PC-9 (cell line): ENCODE measurements around the gene PITRM1. TPM values are rescaled to one million over a fixed set of nuclear protein-coding genes. Genes with fewer than 3 reads are reported as not detected.

ENCODE experiments used
- BruUV-seq: library from RNA; stranded (reverse); fragments of 400-500 nt; replicated peaks from 2 replicates; lab custom pipeline; 2021; lab: Mats Ljungman, UMichigan
- CTCF ChIA-PET: fragments of 300-600 bp; sonication (Branson Sonifier 250); formaldehyde crosslinking; loops from one replicate; lab custom pipeline; 2022; ENCODE audit warnings: antibody characterized with exemption; lab: Charles Lee
- POLR2A ChIA-PET: fragments of 300-600 bp; sonication (Branson Sonifier 250); formaldehyde crosslinking; loops from one replicate; lab custom pipeline; 2022; ENCODE audit warnings: antibody characterized with exemption; ENCODE audit not compliant: unreplicated experiment; lab: Charles Lee
- DNase-seq, 2 experiments: peaks; one replicate each; pipeline versions ENCODE4 v3.0.0 to v3.0.0-alpha.2; 2015 to 2022; ENCODE audit warnings: mixed read lengths in 1 of 2
- H2AFZ ChIP-seq: fragments of 200-600 bp; sonication (generic); 2 replicates; pipeline ENCODE4 v1.8.1; 2017; ENCODE audit warnings: antibody characterized with exemption
- H3F3A ChIP-seq: fragments of 200-600 bp; sonication (generic); 2 replicates; pipeline ENCODE4 v1.8.1; 2017; ENCODE audit warnings: antibody characterized with exemption, mild to moderate bottlenecking, low read depth; ENCODE audit not compliant: insufficient read depth
- H3K27ac ChIP-seq: fragments of 200-600 bp; sonication (generic); 2 replicates; pipeline ENCODE4 v1.6.1; 2016; ENCODE audit warnings: mixed run types
- H3K27me3 ChIP-seq: fragments of 200-600 bp; sonication (generic); 2 replicates; pipeline ENCODE4 v1.6.1; 2016; ENCODE audit warnings: low read depth, mixed run types; ENCODE audit not compliant: insufficient read depth
- H3K36me3 ChIP-seq: fragments of 200-600 bp; sonication (generic); 2 replicates; pipeline ENCODE4 v1.6.1; 2016; ENCODE audit warnings: low read depth, mixed run types
- H3K4me1 ChIP-seq: fragments of 200-600 bp; sonication (generic); replicated peaks from 2 replicates; pipeline ENCODE4 v1.6.1; 2016; ENCODE audit warnings: mixed run types; ENCODE audit not compliant: insufficient read depth
- H3K4me2 ChIP-seq: fragments of 200-600 bp; sonication (generic); 2 replicates; pipeline ENCODE4 v1.6.1; 2017; ENCODE audit warnings: mixed run types
- H3K4me3 ChIP-seq: fragments of 200-600 bp; sonication (generic); 2 replicates; pipeline ENCODE4 v1.6.1; 2016; ENCODE audit warnings: mixed run types
- H3K79me2 ChIP-seq: fragments of 200-600 bp; sonication (generic); 2 replicates; pipeline ENCODE4 v1.6.1; 2017; ENCODE audit warnings: low read depth, mixed run types
- H3K9me2 ChIP-seq: fragments of 200-600 bp; sonication (generic); 2 replicates; pipeline ENCODE4 v1.8.1; 2017; ENCODE audit warnings: mild to moderate bottlenecking; ENCODE audit not compliant: insufficient read depth
- H3K9me3 ChIP-seq: fragments of 200-600 bp; sonication (generic); 2 replicates; pipeline ENCODE4 v1.8.1; 2016; ENCODE audit warnings: low read depth; ENCODE audit not compliant: insufficient read depth
- H4K20me1 ChIP-seq: fragments of 200-600 bp; sonication (generic); 2 replicates; pipeline ENCODE4 v1.8.1; 2017; ENCODE audit not compliant: insufficient read depth
- EZH2 ChIP-seq: fragments of 200-600 bp; sonication (generic); IDR thresholded peaks from 2 replicates; pipeline ENCODE4 v1.8.0; 2017; ENCODE audit warnings: antibody characterized with exemption, low read depth
- intact Hi-C: fragments of 100-400 bp; cut with micrococcal nuclease; formaldehyde crosslinking; loops from one replicate; pipeline ENCODE4 v1.10.0; 2022; ENCODE audit not compliant: unreplicated experiment
- total RNA-seq: library from RNA; stranded (reverse); gene quantifications from 2 replicates; pipeline ENCODE4 v1.2.3, GENCODE V29; 2021
- TF ChIP-seq, protein P1 (sequence below): fragments of 200-600 bp; sonication (generic); conservative IDR thresholded peaks from 2 replicates; pipeline ENCODE4 v1.6.1; 2017; ENCODE audit warnings: mixed run types, antibody characterized with exemption, mild to moderate bottlenecking, moderate library complexity

PITRM1 gene
- total RNA-seq, 1 experiment from 2014 or later, result 124 TPM

GRCh38 chr10:3140280-3140679, 32.3 kb downstream of the PITRM1 start:
- intact Hi-C loops, result no loop called here
- no peaks in the 10 kb centered on the region for H3K36me3 ChIP-seq
- H3K27ac ChIP-seq, result no peak overlapping the region
- H3K4me1 ChIP-seq, result no peaks in the 10 kb centered on the region
- no peak overlapping the region for H2AFZ ChIP-seq
- no peaks in the 10 kb centered on the region for H3K9me2 ChIP-seq
- H3K79me2 ChIP-seq, result no peaks in the 10 kb centered on the region
- TF ChIP-seq, protein P1, sequence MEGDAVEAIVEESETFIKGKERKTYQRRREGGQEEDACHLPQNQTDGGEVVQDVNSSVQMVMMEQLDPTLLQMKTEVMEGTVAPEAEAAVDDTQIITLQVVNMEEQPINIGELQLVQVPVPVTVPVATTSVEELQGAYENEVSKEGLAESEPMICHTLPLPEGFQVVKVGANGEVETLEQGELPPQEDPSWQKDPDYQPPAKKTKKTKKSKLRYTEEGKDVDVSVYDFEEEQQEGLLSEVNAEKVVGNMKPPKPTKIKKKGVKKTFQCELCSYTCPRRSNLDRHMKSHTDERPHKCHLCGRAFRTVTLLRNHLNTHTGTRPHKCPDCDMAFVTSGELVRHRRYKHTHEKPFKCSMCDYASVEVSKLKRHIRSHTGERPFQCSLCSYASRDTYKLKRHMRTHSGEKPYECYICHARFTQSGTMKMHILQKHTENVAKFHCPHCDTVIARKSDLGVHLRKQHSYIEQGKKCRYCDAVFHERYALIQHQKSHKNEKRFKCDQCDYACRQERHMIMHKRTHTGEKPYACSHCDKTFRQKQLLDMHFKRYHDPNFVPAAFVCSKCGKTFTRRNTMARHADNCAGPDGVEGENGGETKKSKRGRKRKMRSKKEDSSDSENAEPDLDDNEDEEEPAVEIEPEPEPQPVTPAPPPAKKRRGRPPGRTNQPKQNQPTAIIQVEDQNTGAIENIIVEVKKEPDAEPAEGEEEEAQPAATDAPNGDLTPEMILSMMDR, result no peak
- TF ChIP-seq EZH2, result no peak
- no TSS peak for BruUV-seq
- H4K20me1 ChIP-seq, result no peaks in the 10 kb centered on the region
- no peaks in the 10 kb centered on the region for H3K27me3 ChIP-seq
- H3K9me3 ChIP-seq, result no peaks in the 10 kb centered on the region
- no peak overlapping the region for H3K4me2 ChIP-seq
- no peak for DNase-seq
- ChIA-PET CTCF (no interaction called here), POLR2A (no interaction called here)
- peaks cover 7% of the 10 kb centered on the region; the same call in 1 of the 2 replicates for H3F3A ChIP-seq
- no peak overlapping the region for H3K4me3 ChIP-seq

DNA sequence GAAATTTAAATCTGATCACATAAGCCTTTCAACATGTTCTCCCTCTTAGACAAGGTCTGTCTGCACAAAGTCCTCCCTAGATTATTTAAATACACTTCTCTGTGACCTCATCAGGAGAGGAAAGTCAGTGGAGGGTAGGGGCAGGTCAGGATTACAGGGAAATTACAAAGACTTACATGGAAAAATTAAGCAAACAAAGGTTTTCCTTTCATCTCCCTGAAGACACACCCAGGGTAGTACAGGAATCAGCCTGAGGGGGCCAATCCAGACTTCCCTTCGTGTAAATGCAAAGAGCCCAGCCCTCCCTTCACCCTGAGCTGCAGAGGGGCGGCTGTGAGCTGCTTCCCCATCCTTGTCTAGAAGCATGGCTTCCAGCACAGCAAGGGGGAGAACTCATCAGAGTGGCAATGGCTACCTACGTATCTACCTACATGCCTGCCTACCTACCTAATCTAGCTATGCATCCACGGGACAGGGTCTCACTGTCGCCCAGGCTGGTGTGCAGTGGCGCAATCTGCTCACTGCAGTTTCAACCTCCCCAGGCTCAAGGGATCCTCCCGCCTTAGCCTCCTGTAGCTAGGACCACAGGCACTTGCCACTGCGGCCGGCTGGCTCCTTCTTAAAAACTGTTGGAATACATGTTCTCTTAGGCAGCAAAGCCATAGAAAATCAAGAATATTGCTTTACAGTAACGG, 33.2 kb downstream of the PITRM1 start:
- Histone ChIP-seq H3K79me2 (no peaks in the 10 kb centered on the region), H3K27ac (no peak overlapping the region), H3K4me1 (no peaks in the 10 kb centered on the region), H3K27me3 (no peaks in the 10 kb centered on the region), H3F3A (peaks cover 10% of the 10 kb centered on the region; the same call in 1 of the 2 replicates), H3K4me3 (no peak overlapping the region), H3K9me3 (no peaks in the 10 kb centered on the region), H2AFZ (no peak overlapping the region), H4K20me1 (no peaks in the 10 kb centered on the region), H3K36me3 (0 out of 2 replicates have a peak, but pooled peaks cover 6% of the 10 kb centered on the region), H3K9me2 (no peaks in the 10 kb centered on the region), H3K4me2 (no peak overlapping the region)
- intact Hi-C loops, result no loop called here
- no TSS peak for BruUV-seq
- TF ChIP-seq EZH2, result no peak
- TF ChIP-seq, protein P1, result no peak
- ChIA-PET POLR2A (interaction anchor here (0.6 kb wide), 1 partner anchor 25 kb away, joined by 30 read pairs; no protein-coding TSS in a partner anchor), CTCF (no interaction called here)
- no peak for DNase-seq

DNA sequence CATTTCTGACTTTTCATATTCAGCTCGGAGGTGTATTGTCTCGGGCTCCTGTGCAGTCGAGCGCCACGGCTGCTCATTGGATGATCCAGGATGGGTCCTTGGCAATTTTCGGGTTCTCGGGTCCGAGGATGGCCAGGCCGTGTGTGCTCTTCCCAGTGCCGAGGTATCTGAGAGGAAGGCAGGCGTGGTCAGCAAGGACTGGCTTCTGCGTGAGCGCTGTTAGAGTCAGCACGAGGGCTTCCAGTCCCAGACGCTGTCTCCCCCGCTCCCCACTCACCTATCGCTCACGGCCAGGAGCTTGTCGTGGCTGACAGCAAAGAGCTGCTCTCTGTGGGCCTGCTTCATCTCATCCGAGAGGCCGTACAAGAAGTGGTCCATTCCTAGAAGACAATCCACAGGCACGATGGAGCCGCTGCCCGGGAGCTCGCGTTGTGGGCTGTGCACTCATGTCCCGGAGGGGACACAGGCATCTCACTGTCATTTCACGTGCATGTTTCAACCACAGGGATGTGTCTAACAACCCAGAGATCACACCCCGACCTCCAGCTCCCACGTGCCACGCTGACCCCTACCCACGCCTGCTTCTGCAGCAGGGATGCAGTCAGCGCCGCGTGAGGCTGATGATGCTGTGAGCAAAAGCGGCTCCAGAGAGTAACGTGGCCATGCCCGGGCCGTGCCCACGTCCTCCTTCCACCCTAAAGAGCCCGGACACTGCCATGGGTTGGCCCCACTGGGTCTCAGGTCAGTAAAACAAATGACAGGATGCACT, 34.4 kb downstream of the PITRM1 start:
- no peak for DNase-seq
- H3K4me3 ChIP-seq, result no peak overlapping the region
- H3K4me1 ChIP-seq, result no peaks in the 10 kb centered on the region
- 0 out of 2 replicates have a peak, but pooled peaks cover 11% of the 10 kb centered on the region for H3K36me3 ChIP-seq
- no peaks in the 10 kb centered on the region for H3K27me3 ChIP-seq
- H3K79me2 ChIP-seq, result no peaks in the 10 kb centered on the region
- no TSS peak for BruUV-seq
- no peak overlapping the region for H2AFZ ChIP-seq
- no peak overlapping the region for H3K27ac ChIP-seq
- ChIA-PET CTCF (no interaction called here), POLR2A (no interaction called here)
- H3K4me2 ChIP-seq, result no peak overlapping the region
- TF ChIP-seq, protein P1, result no peak
- no peak for TF ChIP-seq EZH2
- peaks cover 15% of the 10 kb centered on the region for H3F3A ChIP-seq
- no peaks in the 10 kb centered on the region for H3K9me3 ChIP-seq
- no peaks in the 10 kb centered on the region for H4K20me1 ChIP-seq
- H3K9me2 ChIP-seq, result no peaks in the 10 kb centered on the region
- intact Hi-C loops, result no loop called here
